H1 (cell line): Measurements from ENCODE around the gene RASL10B. TPM values are rescaled to one million over a fixed set of nuclear protein-coding genes. Genes with fewer than 3 reads are reported as not detected.

Experiments
- CTCF ChIA-PET: fragments of 300-600 bp; sonication (Branson Sonifier 250); formaldehyde crosslinking; loops from one replicate; lab custom pipeline; 2021; ENCODE audit not compliant: partially characterized antibody; lab: Charles Lee
- POLR2A ChIA-PET: fragments of 300-600 bp; sonication (Branson Sonifier 250); formaldehyde crosslinking; loops from one replicate; lab custom pipeline; 2021; ENCODE audit warnings: inconsistent platforms; ENCODE audit not compliant: partially characterized antibody; lab: Charles Lee
- DNase-seq, 2 experiments: peaks; one replicate each; pipeline versions ENCODE4 v3.0.0 to v3.0.0-alpha.2; 2010 to 2022; ENCODE audit warnings: low spot score in 2 of 2, low read depth in 1 of 2, mixed read lengths in 1 of 2
- FAIRE-seq: peaks from 2 replicates; lab custom pipeline; 2011; peaks lifted over from hg19 to GRCh38; lab: Jason Lieb, UNC
- H2AFZ ChIP-seq: 2 replicates; pipeline ENCODE4 v1.8.1; 2012; ENCODE audit warnings: low read length, inconsistent platforms
- H2AK5ac ChIP-seq: 2 replicates; pipeline ENCODE4 v1.6.1; 2013; ENCODE audit warnings: low read depth, low read length
- H2BK120ac ChIP-seq: replicated peaks from 2 replicates; pipeline ENCODE3; 2013; ENCODE audit warnings: low read depth, low read length, inconsistent platforms
- H2BK12ac ChIP-seq: 2 replicates; pipeline ENCODE4 v1.6.1; 2013; ENCODE audit warnings: low read depth, low read length
- H2BK15ac ChIP-seq: 2 replicates; pipeline ENCODE4 v1.6.1; 2013; ENCODE audit warnings: low read length
- H2BK20ac ChIP-seq: 2 replicates; pipeline ENCODE4 v1.6.1; 2013; ENCODE audit warnings: low read length
- H2BK5ac ChIP-seq: 2 replicates; pipeline ENCODE4 v1.6.1; 2013; ENCODE audit warnings: low read depth, low read length
- H3K14ac ChIP-seq: 2 replicates; pipeline ENCODE4 v1.6.1; 2013; ENCODE audit warnings: inconsistent platforms; ENCODE audit not compliant: insufficient read length
- H3K18ac ChIP-seq: 2 replicates; pipeline ENCODE4 v1.6.1; 2013; ENCODE audit warnings: low read length; ENCODE audit errors: extremely low read depth
- H3K23ac ChIP-seq: 2 replicates; pipeline ENCODE4 v1.6.1; 2013; ENCODE audit warnings: inconsistent platforms; ENCODE audit not compliant: insufficient read length
- H3K23me2 ChIP-seq: 2 replicates; pipeline ENCODE4 v1.6.1; 2013; ENCODE audit warnings: low read depth, low read length
- H3K27ac ChIP-seq: 2 replicates; pipeline ENCODE4 v1.6.1; 2011; ENCODE audit warnings: low read depth, low read length, inconsistent platforms
- H3K27me3 ChIP-seq, 4 experiments: replicated peaks in 1 of 4; 1 replicate in 1 of 4; 2 replicates in 3 of 4; pipeline versions ENCODE4 v1.6.1 to v1.8.1; 2011 to 2013; ENCODE audit warnings: low read length in 3 of 4, mild to moderate bottlenecking in 3 of 4, inconsistent platforms in 2 of 4, mixed read lengths in 2 of 4, moderate library complexity in 1 of 4; ENCODE audit not compliant: control insufficient read depth in 3 of 4, insufficient read depth in 3 of 4; ENCODE audit errors: extremely low read depth in 1 of 4
- H3K36me3 ChIP-seq, 4 experiments: 2 replicates each; pipeline versions ENCODE4 v1.6.1 to v1.8.1; 2011 to 2013; ENCODE audit warnings: mild to moderate bottlenecking in 4 of 4, low read length in 3 of 4, moderate library complexity in 2 of 4, control low read depth in 1 of 4, inconsistent platforms in 1 of 4; ENCODE audit not compliant: insufficient read depth in 4 of 4, control insufficient read depth in 2 of 4
- H3K4ac ChIP-seq: replicated peaks from 2 replicates; pipeline ENCODE3; 2013; ENCODE audit warnings: low read length, low read depth, mixed read lengths, inconsistent platforms; ENCODE audit not compliant: insufficient read length
- H3K4me1 ChIP-seq, 4 experiments: replicated peaks in 1 of 4; 1 replicate in 1 of 4; 2 replicates in 3 of 4; pipeline versions ENCODE4 v1.6.1 to v1.8.1; 2011 to 2013; ENCODE audit warnings: low read length in 3 of 4, inconsistent platforms in 2 of 4, mixed read lengths in 1 of 4; ENCODE audit not compliant: insufficient read depth in 4 of 4, control insufficient read depth in 3 of 4
- H3K4me2 ChIP-seq, 2 experiments: 2 replicates each; pipeline versions ENCODE4 v1.6.1 to v1.8.1; 2011 to 2013; ENCODE audit warnings: low read depth in 2 of 2, low read length in 2 of 2, control low read depth in 1 of 2, inconsistent platforms in 1 of 2, mild to moderate bottlenecking in 1 of 2; ENCODE audit not compliant: insufficient read depth in 1 of 2
- H3K4me3 ChIP-seq, 4 experiments: fragments of 200-600, 300-600 bp in 1 of 4; sonication (generic), shearing (Covaris generic), sonication (Bioruptor Twin) in 1 of 4; 2 replicates each; pipeline versions ENCODE4 v1.5.1 to v1.8.1; 2011 to 2016; ENCODE audit warnings: low read length in 4 of 4, low read depth in 3 of 4, control low read depth in 2 of 4, inconsistent platforms in 2 of 4, mild to moderate bottlenecking in 2 of 4, mixed read lengths in 1 of 4, moderate library complexity in 1 of 4; ENCODE audit not compliant: insufficient read depth in 2 of 4; ENCODE audit errors: extremely low read depth in 1 of 4
- H3K56ac ChIP-seq: replicated peaks from 2 replicates; pipeline ENCODE3; 2013; ENCODE audit warnings: low read depth, mild to moderate bottlenecking, mixed read lengths, low read length, inconsistent platforms; ENCODE audit not compliant: insufficient read length
- H3K79me1 ChIP-seq: 2 replicates; pipeline ENCODE4 v1.6.1; 2013; ENCODE audit warnings: low read depth, low read length, control low read depth
- H3K79me2 ChIP-seq, 2 experiments: 2 replicates each; pipeline versions ENCODE4 v1.6.1 to v1.8.1; 2012 to 2013; ENCODE audit warnings: low read length in 2 of 2, mild to moderate bottlenecking in 2 of 2, inconsistent platforms in 1 of 2; ENCODE audit not compliant: insufficient read depth in 2 of 2, control insufficient read depth in 1 of 2
- H3K9ac ChIP-seq, 4 experiments: replicated peaks in 1 of 4; 1 replicate in 1 of 4; 2 replicates in 3 of 4; pipeline versions ENCODE4 v1.6.1 to v1.8.1; 2011 to 2013; ENCODE audit warnings: low read depth in 3 of 4, low read length in 3 of 4, control low read depth in 2 of 4, mild to moderate bottlenecking in 2 of 4, moderate library complexity in 2 of 4, inconsistent platforms in 1 of 4; ENCODE audit errors: extremely low read depth in 1 of 4
- H3K9me3 ChIP-seq, 2 experiments: 2 replicates each; pipeline versions ENCODE4 v1.6.1 to v1.8.1; 2012 to 2013; ENCODE audit warnings: mild to moderate bottlenecking in 2 of 2, moderate library complexity in 2 of 2, control low read depth in 1 of 2, inconsistent platforms in 1 of 2, low read depth in 1 of 2, low read length in 1 of 2, mixed read lengths in 1 of 2; ENCODE audit not compliant: insufficient read depth in 2 of 2
- H4K20me1 ChIP-seq, 2 experiments: replicated peaks in 1 of 2; 2 replicates each; pipeline versions ENCODE3 to v1.8.1; 2011 to 2013; ENCODE audit warnings: inconsistent platforms in 2 of 2, low read length in 2 of 2, mild to moderate bottlenecking in 1 of 2; ENCODE audit not compliant: insufficient read depth in 2 of 2, control insufficient read depth in 1 of 2
- H4K5ac ChIP-seq: 2 replicates; pipeline ENCODE4 v1.6.1; 2013; ENCODE audit warnings: low read length, low read depth, mixed read lengths, inconsistent platforms; ENCODE audit not compliant: insufficient read length
- H4K8ac ChIP-seq: 2 replicates; pipeline ENCODE4 v1.8.0; 2013; ENCODE audit warnings: mild to moderate bottlenecking, moderate library complexity, low read length, inconsistent platforms; ENCODE audit not compliant: insufficient read depth; ENCODE audit errors: extremely low read depth
- H4K91ac ChIP-seq: replicated peaks from 2 replicates; pipeline ENCODE3; 2013; ENCODE audit warnings: low read length, mixed read lengths, inconsistent platforms; ENCODE audit not compliant: insufficient read length
- ASH2L ChIP-seq: fragments of 200-600, 300-600 bp; sonication (generic); IDR thresholded peaks from one replicate; pipeline ENCODE4 v1.7.1; 2017; ENCODE audit warnings: low read length
- KDM1A ChIP-seq: fragments of 200-600, 300-600 bp; sonication (generic); IDR thresholded peaks from 2 replicates; pipeline ENCODE4 v1.7.1; 2016; ENCODE audit warnings: mild to moderate bottlenecking, low read length, borderline replicate concordance
- RBBP5 ChIP-seq: IDR thresholded peaks from 2 replicates; pipeline ENCODE4 v1.7.1; 2012; ENCODE audit warnings: low read depth, mild to moderate bottlenecking, inconsistent platforms, low read length, moderate library complexity, borderline replicate concordance
- USF2 ChIP-seq: IDR thresholded peaks from 2 replicates; pipeline ENCODE4 v1.6.1; 2011; ENCODE audit warnings: low read length, improper control_type of control experiment
- WGBS, 2 experiments: shearing (Covaris generic) in 1 of 2; methylation state at CpG; one replicate each; pipeline versions ENCODE4 v1.1.6 to v1.1.7; 2013 to 2015; ENCODE audit warnings: low lambda C conversion rate in 2 of 2, mixed read lengths in 2 of 2, inconsistent platforms in 1 of 2, low coverage in 1 of 2, missing lambda C conversion rate in 1 of 2; ENCODE audit not compliant: insufficient replicate concordance in 2 of 2, insufficient coverage in 1 of 2, insufficient read length in 1 of 2; ENCODE audit errors: extremely low coverage in 1 of 2, missing lambda C conversion rate in 1 of 2; 5-methylcytosine and 5-hydroxymethylcytosine counted together
- polyA plus RNA-seq, 7 experiments: library from polyadenylated mRNA; depleted of rRNA in 3 of 7; stranded (reverse) in 5 of 7; unstranded in 2 of 7; fragments of >200 nt in 5 of 7; fragments of 200-250 nt in 2 of 7; gene quantifications; 1 replicate in 5 of 7; 2 replicates in 1 of 7; 4 replicates in 1 of 7; pipeline versions ENCODE4 v1.2.1 to v1.2.3, GENCODE V29; 2011 to 2013; ENCODE audit warnings: missing spikeins in 2 of 7, mixed read lengths in 2 of 7
- total RNA-seq: library from RNA; stranded (reverse); fragmentation: NEBNext Ultra II Directional; extraction: Animal tissue kit (Norgen Biotek cat#: 25700); gene quantifications from 2 replicates; pipeline ENCODE4 v1.2.1, GENCODE V29; 2021

Gene RASL10B
- total and polyA plus RNA-seq, 2 of the 8 experiments (the other 6 are each of a cell fraction or from before 2014, with no cell fraction given): 17.5 to 22.8 TPM

GRCh38 chr17:35750526-35751395 is 19.3 kb downstream of the RASL10B start:
- Histone ChIP-seq H2BK20ac (peak overlapping the region; percentile 61; the same call in 1 of the 2 replicates), H3K4ac (no peak overlapping the region), H3K27ac (no peak overlapping the region), H2BK5ac (0 out of 2 replicates have a peak overlapping the region, but pooled peaks have one; percentile 44), H4K8ac (no peak overlapping the region; the same call in 1 of the 2 replicates), H4K91ac (peak overlapping the region; percentile 90), H3K27me3 (peaks cover 2 to 19% (median 12%) of the 10 kb centered on the region in 4 experiments; a peak in 6 of 7 replicates), H2BK15ac (no peak overlapping the region; the same call in 1 of the 2 replicates), H3K9ac (no peak overlapping the region), H3K4me3 (peak overlapping the region in 3 of 4 experiments; percentile 15 to 50 (median 29); a peak in 4 of 8 replicates), H2AFZ (0 out of 2 replicates have a peak overlapping the region, but pooled peaks have one; percentile 93)
- DNase-seq: no peak
- no peak for TF ChIP-seq ASH2L
- peak; percentile 40; the same call in 1 of the 2 replicates for TF ChIP-seq KDM1A
- no peak for TF ChIP-seq RBBP5
- TF ChIP-seq USF2: no peak
- TF ChIP-seq, all 59 proteins: peak for 1
- H3K18ac ChIP-seq: peak overlapping the region; percentile 78; the same call in 1 of the 2 replicates
- no peak for FAIRE-seq
- H4K20me1 ChIP-seq: no peaks in the 10 kb centered on the region
- H2BK12ac ChIP-seq: peak overlapping the region; percentile 85; the same call in 1 of the 2 replicates
- ChIA-PET CTCF (interaction anchor here (0.9 to 8.4 kb wide), 11 partner anchors 10 to 160 kb away, joined by 3 to 166 read pairs (median 3); partner anchors contain the start of genes C17orf50 and TAF15), POLR2A (interaction anchor here (1.0 to 2.3 kb wide), 3 partner anchors 14 to 58 kb away, joined by 3 to 6 read pairs (median 5); partner anchors contain the start of genes RASL10B and TAF15)
- H3K36me3 ChIP-seq: no peaks in the 10 kb centered on the region
- H3K23ac ChIP-seq: no peak overlapping the region
- no peak overlapping the region for H3K14ac ChIP-seq
- no peak overlapping the region for H2BK120ac ChIP-seq
- H3K56ac ChIP-seq: no peak overlapping the region
- no peaks in the 10 kb centered on the region for H3K9me3 ChIP-seq
- 87% methylated on average over 10 of the region's 10 CpGs; no CpG with 5 or more reads in 1 of the 2 experiments for WGBS, 2 experiments
- peak overlapping the region; percentile 25 to 76; a peak in 3 of 4 replicates for H3K4me2 ChIP-seq
- H4K5ac ChIP-seq: no peak overlapping the region
- no peaks in the 10 kb centered on the region for H3K79me1 ChIP-seq
- H2AK5ac ChIP-seq: no peak overlapping the region
- H3K79me2 ChIP-seq: no peaks in the 10 kb centered on the region
- H3K23me2 ChIP-seq: no peaks in the 10 kb centered on the region
- peaks cover 0 to 12% (median 5%) of the 10 kb centered on the region in 4 experiments; a peak in 5 of 7 replicates for H3K4me1 ChIP-seq
